GM13977 (cell line): ENCODE data around the gene PRKCE.

Experiments used
- DNase-seq: peaks from one replicate; pipeline ENCODE4 v3.0.0; 2012; ENCODE audit warnings: low spot score
- in situ Hi-C: fragments of 300-500 bp; cut with MboI; formaldehyde crosslinking; loops from one replicate; pipeline ENCODE4 v1.12.0; 2022; ENCODE audit warnings: low sequenced_read_pairs, low pct_unique_long_range_greater_than_20kb, mixed read lengths, inconsistent platforms; ENCODE audit not compliant: unreplicated experiment
- TF ChIP-seq, protein P1 (sequence below): IDR thresholded peaks from 2 replicates; pipeline ENCODE4 v1.5.1; 2012; ENCODE audit warnings: mild to moderate bottlenecking, control low read depth; ENCODE audit not compliant: insufficient read depth; ENCODE audit errors: extremely low read depth, missing control alignments

PRKCE gene

DNA sequence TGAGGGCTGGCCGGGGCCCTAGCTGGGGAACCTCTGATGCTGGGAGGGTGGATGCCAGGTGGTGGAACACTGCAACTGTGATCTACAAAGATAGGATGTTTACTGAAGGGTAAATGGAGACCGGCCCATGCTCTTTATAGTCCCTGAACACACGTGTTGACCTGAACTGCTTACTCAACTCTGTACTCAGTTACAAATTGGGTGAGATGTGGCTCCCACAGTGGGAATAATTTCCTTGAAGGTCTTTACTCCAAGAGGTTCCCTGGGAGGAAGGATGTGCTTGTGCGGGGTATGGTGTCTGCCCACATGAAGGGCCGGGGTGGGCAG lies 254.1 kb downstream of the PRKCE start:
- TF ChIP-seq, protein P1, sequence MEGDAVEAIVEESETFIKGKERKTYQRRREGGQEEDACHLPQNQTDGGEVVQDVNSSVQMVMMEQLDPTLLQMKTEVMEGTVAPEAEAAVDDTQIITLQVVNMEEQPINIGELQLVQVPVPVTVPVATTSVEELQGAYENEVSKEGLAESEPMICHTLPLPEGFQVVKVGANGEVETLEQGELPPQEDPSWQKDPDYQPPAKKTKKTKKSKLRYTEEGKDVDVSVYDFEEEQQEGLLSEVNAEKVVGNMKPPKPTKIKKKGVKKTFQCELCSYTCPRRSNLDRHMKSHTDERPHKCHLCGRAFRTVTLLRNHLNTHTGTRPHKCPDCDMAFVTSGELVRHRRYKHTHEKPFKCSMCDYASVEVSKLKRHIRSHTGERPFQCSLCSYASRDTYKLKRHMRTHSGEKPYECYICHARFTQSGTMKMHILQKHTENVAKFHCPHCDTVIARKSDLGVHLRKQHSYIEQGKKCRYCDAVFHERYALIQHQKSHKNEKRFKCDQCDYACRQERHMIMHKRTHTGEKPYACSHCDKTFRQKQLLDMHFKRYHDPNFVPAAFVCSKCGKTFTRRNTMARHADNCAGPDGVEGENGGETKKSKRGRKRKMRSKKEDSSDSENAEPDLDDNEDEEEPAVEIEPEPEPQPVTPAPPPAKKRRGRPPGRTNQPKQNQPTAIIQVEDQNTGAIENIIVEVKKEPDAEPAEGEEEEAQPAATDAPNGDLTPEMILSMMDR = no peak
- in situ Hi-C loops = no loop called here
- no peak for DNase-seq

DNA sequence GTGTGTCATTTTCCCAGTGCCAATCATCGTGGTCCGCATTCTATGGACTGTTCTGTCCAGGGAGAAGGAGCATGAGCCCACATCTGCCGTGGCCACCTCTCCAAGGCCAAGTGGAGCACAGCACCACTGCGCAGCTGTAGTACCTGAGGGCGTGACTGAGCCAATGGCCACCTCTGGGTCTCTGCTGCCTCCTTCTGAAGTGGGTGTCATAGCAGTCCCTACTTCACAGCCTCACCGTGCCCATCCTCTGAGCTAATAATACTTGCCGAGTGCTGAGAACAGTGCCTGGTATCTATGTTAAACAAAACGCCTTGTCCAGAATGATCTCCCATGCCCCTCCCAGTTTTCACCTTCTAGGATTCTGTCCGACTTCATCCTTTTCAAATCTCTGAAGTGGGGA lies 256.1 kb downstream of the PRKCE start:
- in situ Hi-C loops = no loop called here
- TF ChIP-seq, protein P1 = no peak
- no peak for DNase-seq

DNA sequence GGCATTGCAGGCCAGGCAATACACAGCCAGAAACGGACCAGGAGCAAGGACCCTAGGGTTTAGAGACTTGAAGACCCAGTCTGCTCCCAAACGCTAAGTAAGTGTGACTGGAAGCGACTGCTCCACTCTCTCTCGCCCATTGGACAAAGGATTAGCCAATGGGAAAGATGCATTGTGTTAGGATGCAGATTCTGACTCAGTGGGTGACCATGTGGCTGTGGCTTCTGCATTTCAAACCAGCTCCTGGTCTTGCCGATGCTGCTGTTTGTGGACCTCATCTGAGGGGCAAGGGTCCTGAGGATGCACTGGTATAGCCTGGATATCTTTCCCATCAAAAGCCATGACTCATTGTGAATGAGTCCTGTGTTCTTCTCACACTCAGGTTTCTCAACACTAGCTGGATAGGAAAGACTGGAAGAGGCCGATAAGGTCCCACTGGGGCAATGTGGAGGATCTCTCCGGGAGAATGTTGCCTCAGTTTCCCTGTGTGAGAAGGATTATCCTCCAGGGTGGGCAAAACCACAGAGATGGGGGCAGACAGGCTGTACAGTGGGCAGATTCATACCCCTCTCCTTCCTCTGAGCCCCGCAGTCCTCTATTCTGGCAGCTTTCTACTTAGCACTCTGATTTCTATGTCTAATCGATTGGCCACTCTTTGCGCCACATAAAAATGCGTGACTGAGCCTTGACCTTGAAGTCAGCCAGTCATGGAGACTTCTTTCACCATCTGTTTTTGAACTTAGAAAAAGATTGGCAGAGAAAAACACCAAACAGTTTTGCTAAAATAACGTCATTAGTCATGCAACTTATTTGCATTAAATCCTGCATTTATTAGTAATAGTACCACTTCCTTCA lies 257.1 kb downstream of the PRKCE start:
- in situ Hi-C loops = no loop called here

DNA sequence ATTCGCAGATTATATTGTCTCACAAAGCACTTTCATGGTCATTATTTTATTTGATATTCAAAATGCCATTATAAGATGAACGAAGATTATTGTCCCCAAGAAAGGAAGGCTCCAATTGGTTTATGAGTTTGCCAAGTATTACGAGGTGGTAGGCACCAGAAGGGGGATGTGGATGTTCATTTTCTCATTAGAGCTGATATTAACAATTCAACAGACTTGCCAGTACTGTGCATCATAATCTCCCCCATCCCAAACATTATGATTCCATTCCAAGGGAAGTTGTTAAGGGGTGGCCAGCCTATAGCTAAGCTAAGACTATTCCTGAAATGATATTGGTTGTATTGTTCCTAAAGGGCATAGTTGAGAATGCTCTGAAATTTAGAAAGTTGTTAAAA lies 257.7 kb downstream of the PRKCE start:
- TF ChIP-seq, protein P1 = no peak
- in situ Hi-C loops = no loop called here
- no peak for DNase-seq

More for the DNA sequence above, 257.1 kb downstream of the PRKCE start:
- TF ChIP-seq, protein P1 = no peak
- no peak for DNase-seq

DNA sequence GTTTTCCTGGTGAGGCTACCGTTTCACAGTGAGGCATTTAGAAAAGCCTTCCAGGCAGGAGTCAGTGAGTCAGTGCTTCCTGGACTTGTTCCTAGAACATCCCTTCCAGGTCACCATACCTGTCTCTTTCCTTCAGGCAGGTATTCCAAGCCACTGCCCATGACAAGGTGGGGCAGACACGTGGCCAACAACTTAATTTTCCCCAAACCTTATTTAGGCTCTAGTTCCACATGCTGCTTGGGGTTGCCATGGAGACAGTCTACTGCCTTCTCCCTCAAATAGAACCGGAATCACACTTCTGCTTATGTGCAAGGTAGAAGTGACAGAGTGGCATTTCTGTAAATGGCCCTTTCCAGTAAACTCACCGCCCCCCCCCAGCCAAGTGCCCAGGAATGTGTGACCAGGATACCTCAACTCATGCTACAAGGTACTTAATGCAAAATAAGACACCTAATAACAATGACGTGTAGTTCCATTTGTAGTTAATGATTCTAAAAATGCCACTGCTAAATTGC lies 258.3 kb downstream of the PRKCE start:
- TF ChIP-seq, protein P1 = no peak
- in situ Hi-C loops = no loop called here
- peak; percentile 69 for DNase-seq

DNA sequence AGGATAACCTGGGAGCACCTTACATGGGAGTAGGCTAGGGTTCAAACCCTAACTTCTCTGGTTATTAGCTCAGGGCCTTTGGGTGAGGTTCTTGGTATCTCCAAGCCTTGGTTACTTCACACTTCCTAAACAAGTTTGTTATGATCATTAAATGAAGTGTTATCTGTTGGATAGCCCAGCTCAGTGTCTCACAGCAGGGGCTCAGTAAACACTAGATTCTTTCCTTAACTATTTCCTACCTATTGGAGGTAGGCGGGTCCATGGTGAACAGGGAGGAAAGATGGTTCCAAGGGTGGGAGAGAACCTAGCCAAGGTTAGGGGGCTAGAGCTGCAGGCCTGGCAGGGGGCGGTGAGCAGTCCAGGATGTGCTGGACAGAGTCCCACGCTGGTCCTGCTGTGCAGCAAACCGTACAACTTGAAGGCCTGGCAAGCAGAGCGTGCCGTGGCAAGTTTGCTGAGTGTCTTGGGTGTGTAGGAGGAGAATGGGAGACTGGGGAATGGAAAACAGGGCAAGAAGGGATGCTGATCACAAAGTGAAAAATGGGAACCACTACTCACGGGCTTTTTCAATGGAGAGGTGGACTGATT lies 259.1 kb downstream of the PRKCE start:
- DNase-seq = no peak
- in situ Hi-C loops = no loop called here
- TF ChIP-seq, protein P1 = no peak
